NCI-H2171 (cell line): ENCODE results near the gene NCMAP.

Source experiments
- DNase-seq: peaks from one replicate; lab custom pipeline; 2025; lab: John Stamatoyannopoulos, UW

The NCMAP gene

DNA sequence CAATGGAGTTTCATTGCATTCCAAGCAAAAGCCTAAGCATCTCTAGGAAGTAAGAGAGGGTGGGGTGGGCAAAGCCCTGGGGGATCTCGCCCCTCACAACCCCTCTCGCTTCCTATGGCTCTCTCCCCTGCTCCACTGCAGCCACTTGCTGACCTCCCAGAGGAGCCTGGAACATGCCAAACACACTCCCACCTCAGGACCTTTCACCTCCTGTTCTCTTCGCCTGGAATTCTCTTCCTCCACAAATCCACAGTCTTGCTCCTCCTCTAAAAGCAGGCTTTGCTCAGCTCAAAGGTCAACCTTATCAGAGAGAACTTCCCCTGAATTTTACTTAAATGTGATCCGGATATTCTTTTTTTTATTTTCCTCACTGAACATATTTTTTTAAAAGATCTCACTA lies 66.3 kb downstream of the NCMAP start:
- DNase-seq = no peak

DNA sequence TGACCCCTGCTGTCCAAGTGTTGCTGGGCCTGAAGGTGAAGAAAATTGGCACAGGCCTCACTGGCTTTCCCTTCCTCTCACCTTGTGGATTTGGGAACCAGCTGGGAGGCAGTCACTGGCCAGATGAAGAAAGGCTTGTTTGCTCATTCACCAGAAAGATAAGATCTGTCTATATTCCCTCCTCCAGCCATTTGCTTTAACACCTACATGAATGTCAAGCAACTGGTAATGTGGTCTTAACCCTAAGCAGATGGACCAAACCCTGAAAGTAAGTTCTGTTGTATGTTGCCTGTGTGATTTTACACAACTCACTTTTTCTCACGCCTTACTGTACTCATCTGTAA lies 76.9 kb downstream of the NCMAP start:
- DNase-seq = no peak

DNA sequence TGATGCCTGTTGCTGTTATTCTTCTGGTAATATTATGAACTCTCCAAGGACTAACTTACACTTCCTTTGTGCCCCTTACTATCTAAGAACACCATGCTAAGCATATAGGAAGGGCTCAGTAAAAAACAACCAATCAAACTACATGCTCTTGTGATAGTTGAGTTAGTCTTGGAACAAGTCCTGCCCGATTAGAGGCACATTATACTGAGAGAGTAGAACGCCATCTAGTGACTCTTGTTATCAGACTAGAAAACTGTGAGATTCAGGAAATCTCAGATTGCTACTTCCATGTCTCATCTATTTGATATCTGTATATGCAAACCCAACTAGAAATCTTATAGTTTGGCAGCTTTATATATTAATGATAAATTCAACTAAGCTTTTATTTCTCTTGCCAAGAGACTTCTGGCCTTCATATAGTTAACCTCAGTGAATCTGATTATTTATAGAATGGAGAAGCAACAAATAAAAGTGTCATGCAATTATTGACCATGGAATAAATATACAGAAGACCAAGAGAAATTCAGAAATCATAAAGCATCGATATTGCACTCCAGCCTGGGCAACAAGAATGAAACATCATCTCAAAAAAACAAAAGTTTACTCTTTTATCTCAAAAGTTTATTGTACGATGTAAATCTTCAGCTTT lies 79.4 kb downstream of the NCMAP start:
- DNase-seq = peak; percentile 71

DNA sequence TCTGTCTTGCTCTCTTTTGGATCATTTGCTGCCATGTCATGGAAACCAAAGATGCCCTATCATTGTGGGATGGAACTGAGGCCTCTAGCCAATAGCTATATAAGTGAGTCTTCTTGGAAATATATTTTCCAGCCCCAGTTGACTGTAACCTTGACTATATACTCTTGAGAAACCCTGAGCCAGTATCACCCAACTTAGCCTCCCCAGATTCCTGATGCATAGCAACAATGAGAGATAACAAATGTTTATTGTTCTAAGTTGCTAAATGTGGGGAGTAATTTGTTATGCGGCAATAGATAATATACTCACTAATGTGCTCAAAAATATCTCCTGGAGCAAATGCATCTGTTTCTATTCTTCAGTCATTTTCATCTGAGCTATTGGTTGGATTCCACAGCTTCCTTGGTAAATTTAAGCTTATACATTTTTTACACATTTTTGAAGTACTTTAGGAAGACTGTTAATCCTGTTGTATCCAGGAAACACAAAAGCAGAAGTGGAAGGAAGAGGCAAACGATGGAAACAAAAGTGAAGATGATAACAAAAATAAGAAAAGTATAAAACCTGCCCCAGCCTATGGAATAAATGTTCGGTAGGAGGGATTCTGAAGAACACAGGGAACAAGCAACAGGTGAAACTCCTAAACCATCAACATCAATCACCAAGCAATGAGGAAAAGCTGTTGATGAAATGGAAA lies 80.9 kb downstream of the NCMAP start:
- DNase-seq = no peak

DNA sequence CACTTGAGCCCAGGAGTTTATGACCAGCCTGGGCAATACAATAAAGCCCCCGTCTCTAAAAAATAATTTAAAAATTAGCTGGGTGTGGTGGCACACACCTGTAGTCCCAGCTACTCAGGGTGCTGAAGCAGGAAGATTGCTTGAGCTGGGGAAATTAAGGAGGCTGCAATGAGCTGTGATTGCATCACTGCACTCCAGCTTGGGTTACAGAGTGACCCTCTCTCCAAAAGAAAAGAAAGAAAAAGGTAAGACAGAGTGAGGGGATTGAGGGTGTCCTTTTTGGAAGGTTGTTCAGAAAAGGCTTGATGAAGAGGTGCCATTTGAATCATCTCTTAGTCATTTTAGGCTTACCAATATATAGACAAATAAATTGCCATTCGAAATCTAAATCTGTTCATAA lies 83.2 kb downstream of the NCMAP start:
- no peak for DNase-seq

DNA sequence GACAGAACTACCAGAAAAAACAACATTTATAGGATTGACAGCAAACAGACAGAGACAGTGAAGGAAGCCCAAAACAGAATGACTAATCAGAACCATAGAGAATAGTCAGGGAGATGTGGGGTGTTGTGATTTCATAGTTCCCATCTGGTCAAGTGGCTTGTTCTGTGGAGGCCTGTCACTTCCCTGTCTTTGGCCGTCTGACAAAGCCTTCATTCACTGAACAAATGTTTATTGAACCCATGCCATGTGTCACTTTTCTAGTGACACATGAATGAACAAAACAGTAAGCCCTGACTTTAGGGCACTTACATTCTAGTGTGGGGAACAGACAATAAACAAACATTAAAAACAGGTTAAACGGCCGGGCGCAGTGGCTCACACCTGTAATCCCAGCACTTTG lies 84.0 kb downstream of the NCMAP start:
- DNase-seq = no peak

DNA sequence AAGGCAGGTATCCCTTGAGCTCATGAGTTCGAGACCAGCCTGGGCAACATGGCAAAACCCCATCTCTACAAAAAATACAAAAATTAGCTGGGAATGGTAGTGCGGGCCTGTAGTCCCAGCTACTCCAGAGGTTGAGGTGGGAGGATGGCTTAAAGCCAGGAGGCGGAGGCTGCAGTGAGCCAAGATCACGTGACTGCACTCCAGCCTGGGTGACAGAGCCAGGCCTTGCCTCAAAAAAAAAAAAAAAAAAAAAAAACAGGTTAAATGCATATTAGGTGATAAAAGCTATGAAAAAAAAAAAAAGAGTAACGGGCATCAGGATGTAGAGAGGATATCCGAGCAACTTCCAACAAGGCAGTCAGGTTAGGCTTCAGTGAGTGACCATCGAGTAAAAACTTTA lies 84.4 kb downstream of the NCMAP start:
- peak; percentile 36 for DNase-seq

DNA sequence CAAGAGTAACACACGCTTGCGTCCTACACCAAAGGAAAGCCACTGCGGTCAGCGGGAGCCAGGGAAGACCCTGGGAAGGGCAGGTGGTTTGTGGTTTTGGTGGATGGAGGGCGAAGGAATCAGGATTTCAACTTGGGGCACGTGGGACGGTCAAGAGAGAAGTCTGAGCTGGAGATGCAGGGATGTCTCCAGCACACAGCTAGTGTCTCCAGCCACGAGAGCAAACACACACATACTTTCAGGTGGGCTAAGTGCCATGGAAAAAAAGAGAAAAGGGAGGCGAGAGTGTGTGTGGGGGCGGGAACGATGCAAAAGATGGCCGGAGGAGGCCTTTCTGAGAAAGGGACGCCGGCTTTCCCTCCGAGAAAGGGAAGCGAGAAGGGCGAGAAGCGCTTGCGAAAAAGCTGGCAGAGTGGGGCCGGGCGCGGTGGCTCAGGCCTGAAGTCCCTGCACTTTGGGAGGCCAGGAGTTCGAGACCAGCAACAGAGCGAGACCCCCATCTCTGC lies 85.8 kb downstream of the NCMAP start:
- DNase-seq = no peak

DNA sequence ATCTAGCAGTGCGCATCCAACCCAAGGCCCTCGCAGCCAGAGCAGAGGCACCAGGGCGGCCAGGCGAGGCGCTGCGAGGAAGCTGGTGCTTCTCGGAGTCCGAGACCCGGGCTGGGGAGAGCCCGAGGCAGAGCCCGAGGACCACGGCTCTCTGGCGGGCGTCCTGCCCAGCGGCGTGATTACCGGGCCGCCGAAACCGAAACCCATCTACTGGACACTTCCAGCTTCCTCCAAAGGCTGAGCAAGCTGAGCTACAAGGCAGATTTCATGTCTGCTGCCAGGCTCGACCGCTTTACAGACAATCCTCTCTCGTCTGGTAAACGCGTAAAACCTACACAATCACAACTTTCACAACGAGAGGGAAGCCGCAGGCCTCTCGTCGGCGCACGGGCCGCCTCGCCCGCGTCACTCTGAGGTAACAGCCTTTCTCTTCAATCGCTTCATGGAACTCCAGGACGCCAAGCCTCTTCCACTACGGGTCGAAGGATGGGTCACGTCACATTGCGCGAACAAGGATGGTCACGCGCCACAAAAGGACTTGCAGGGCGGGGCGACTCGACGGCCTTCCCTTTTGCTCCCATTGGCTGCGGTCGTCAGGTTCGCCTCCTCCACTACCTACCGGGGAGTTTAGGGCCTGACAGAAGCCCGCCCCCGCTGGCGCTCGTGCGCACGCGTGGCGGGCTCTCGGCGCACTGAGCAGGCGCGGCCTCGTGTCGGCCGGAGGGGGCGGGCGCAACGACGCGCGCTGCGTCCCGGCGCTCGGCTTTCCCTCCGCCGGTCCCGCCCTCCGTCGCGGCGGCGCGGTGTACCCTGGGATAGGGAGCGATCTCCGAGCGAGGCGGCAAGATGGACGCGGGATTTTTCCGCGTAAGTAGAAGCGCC lies 86.8 kb downstream of the NCMAP start, which contains the start of gene SRRM1:
TSS of gene SRRM1 (plus strand) at position 822 of the 882 bp plus-strand sequence. CDS start at position 847, 25 bp downstream.
- peak; percentile 98 for DNase-seq

DNA sequence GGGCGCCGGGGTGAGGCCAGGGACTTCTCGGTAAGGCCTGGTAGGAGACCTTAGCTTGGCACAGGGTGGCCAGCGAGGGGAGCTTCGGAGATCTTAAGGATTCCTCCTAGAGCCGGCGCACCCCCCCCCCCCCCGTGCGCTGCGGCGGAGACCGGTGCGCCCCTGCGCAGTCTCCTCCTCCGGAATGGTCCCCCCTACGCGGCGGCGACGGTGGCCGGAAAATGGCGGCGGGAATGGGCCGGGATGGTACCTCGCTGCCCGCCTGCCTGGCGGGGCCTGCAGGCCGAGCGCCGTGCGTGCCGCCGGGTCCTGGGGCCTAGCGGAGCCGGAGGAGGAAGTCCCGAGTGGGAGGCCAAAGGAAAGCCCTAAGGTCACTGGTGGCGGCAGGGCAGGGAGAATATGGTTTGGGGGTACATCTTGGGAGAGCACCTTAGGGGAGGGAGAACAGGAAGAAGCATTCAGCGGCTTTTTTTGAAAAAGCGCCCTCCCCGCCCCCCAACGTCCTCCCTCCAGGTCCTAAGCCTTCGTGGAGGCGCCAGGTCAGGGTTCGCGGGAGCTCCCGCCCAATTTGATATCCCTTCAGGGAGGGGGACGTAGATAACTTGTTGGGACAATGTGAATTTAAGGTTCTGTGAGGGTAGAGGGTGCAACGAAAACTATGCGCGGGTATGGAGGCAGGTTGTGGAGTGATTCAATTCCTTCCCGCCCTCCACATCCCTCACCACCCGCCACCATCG lies 87.6 kb downstream of the NCMAP start:
- peak; percentile 8 for DNase-seq

DNA sequence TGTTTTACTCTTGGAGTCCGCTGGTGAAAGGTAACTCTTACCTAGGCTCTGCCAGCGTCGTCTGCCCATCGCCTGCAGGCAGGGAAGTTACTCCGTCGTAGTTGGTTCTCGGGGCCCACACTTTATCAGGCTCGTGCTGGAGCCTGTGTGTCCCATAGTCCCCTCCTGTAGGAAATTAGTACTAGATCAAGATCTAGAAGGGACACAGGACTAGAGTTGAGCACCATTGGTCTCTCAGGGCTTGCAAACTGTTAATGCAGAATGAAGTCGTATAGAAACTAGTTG lies 88.2 kb downstream of the NCMAP start:
- DNase-seq = no peak

DNA sequence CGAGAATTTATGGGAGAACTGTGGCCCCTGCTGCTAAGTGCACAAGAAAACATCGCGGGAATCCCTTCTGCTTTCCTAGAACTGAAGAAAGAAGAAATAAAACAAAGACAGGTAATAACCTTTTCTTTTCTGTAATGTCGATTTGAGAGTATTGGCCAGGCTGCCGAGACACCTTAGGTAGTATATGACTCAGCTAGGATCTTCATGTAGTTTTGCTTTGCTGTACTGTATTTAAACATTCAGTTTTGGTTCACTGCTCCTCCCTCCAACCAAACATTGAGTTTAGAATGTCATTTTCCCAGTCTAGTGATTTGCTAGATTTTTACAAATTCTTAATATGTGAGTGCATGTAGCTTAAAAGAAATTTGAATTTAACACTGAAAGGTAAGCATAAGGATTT lies 93.0 kb downstream of the NCMAP start:
- DNase-seq = no peak

DNA sequence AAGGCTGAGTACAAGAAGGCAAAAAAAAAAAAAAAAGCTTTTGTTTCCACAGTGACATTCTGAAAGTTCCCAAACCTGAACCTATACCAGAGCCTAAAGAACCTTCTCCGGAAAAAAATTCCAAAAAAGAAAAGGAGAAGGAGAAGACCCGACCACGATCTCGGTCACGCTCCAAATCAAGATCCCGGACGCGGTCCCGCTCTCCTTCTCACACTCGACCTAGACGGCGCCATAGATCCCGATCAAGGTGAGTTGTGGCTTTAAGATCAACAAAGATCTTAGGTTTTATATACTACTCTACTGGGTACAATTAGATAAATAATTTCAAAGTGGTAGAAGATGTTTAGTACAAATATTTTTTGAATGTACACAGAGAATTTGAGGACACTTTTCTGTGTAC lies 96.5 kb downstream of the NCMAP start:
- DNase-seq = no peak

DNA sequence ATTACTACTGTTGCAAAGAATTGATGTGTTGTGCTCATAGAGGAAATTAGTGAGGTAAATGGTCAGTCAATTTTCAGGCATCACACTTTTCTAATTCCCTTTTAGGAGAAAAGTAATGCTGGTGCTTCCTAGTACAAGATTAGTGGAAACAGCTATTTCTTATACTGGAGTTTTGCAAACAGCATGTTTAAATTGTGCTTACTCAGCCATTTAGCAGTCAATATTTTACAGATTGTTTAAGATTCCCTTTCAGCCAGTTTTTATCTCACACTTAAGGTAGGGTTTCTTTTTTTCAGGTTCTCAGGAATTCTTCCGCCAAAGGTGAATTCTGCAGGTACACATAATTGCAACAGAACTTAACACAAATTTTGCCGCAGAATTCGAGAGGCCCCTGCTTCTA lies 98.1 kb downstream of the NCMAP start:
- DNase-seq = no peak

DNA sequence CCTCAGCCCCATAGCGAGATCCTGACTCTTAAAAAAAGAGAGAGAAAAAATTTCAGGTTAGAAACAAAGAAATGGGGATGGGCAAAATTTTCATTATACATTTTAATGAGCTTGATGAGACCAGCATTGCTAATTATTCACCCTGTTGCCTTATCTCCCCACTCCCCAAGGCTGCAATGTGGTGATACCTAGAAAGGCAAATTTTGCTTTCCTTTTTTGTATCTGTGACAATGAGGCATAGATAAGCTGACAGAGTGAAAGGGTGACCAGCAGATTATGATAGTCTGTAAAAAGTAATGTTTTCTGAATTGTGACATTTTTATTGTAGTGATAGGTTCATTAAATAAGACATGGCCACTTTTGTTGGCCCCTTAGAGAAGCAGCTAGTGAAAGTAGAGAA lies 100.2 kb downstream of the NCMAP start:
- no peak for DNase-seq

DNA sequence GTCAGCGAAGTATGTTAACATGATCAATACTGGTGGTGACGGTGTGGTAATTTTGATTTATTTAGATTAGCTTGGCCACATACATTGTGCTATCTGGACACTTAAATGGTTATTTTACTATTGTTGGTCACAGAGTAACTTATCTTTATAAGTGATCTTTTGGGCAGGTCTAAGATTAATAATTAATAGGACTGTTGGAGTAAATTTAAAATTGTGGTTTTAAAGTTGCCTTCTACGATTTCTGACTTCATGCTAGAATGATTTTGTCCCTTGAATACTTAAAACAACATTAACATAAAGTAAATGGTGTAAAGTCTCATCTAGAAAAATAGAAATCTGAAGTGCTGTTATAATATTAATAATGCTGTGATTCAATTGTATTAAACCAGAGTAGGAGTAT lies 101.9 kb downstream of the NCMAP start:
- DNase-seq = no peak
